ENCODE data around the gene GPC2.

GRCh38 chr7:100154651-100155491 lies 22.3 kb downstream of the GPC2 start:
- no peak for TF ChIP-seq CTCF (IDR thresholded peaks at IDR 0.05; ENCODE audit: insufficient read depth, low read length)
- no peak; the same call in 1 of the 2 replicates for TF ChIP-seq POLR2AphosphoS5 (IDR thresholded peaks at IDR 0.05; ENCODE audit: low read depth)
- no peak for TF ChIP-seq REST (IDR thresholded peaks at IDR 0.05; ENCODE audit: insufficient replicate concordance, low read depth)
- TF ChIP-seq GABPA (IDR thresholded peaks at IDR 0.05; ENCODE audit: low read depth), result no peak
